IMR-90 (cell line): ENCODE measurements around the gene CFAP298. TPM values are rescaled to one million over a fixed set of nuclear protein-coding genes. Genes with fewer than 3 reads are reported as not detected.

Source experiments
- ATAC-seq: fragments of 200-7000 bp; cut with Tn5 transposase; 2 replicates; pipeline ENCODE4 v1.9.1; 2020; ENCODE audit warnings: low read depth, mild to moderate bottlenecking, moderate library complexity
- BruUV-seq: library from RNA; stranded (reverse); fragments of 400-500 nt; replicated peaks from 2 replicates; lab custom pipeline; 2021; lab: Mats Ljungman, UMichigan
- CTCF ChIA-PET: fragments of 300-600 bp; formaldehyde crosslinking; extraction: SDS; loops from one replicate; lab custom pipeline; 2021; ENCODE audit warnings: antibody characterized with exemption; lab: Yijun Ruan, JAX
- POLR2A ChIA-PET: fragments of 300-600 bp; sonication (Branson Sonifier 250); formaldehyde crosslinking; loops from one replicate; lab custom pipeline; 2022; ENCODE audit warnings: antibody characterized with exemption; ENCODE audit not compliant: unreplicated experiment; lab: Charles Lee
- DNase-seq: peaks from one replicate; pipeline ENCODE4 v3.0.0; 2013
- H2AFZ ChIP-seq: replicated peaks from 2 replicates; pipeline ENCODE3; 2013; ENCODE audit warnings: low read length, mild to moderate bottlenecking; ENCODE audit not compliant: poor library complexity
- H2AK5ac ChIP-seq: 2 replicates; pipeline ENCODE4 v1.6.1; 2013; ENCODE audit warnings: low read depth, low read length, inconsistent platforms
- H2AK9ac ChIP-seq: replicated peaks from 2 replicates; pipeline ENCODE3; 2013; ENCODE audit warnings: mild to moderate bottlenecking, low read depth, low read length, moderate library complexity; ENCODE audit not compliant: poor library complexity
- H2BK120ac ChIP-seq: 2 replicates; pipeline ENCODE4 v1.6.1; 2013; ENCODE audit warnings: low read depth, low read length, inconsistent platforms
- H2BK15ac ChIP-seq: 3 replicates; pipeline ENCODE4 v1.6.1; 2013; ENCODE audit warnings: low read depth, low read length, inconsistent platforms
- H2BK20ac ChIP-seq: 2 replicates; pipeline ENCODE4 v1.6.1; 2013; ENCODE audit warnings: low read depth, mild to moderate bottlenecking, inconsistent platforms, low read length, moderate library complexity
- H2BK5ac ChIP-seq: 2 replicates; pipeline ENCODE4 v1.6.1; 2013; ENCODE audit warnings: mild to moderate bottlenecking, low read depth, low read length, inconsistent platforms; ENCODE audit not compliant: poor library complexity, severe bottlenecking
- H3K14ac ChIP-seq: replicated peaks from 2 replicates; pipeline ENCODE4 v1.6.1; 2013; ENCODE audit warnings: low read depth, low read length, inconsistent platforms
- H3K18ac ChIP-seq: 2 replicates; pipeline ENCODE4 v1.6.1; 2013; ENCODE audit warnings: low read depth, low read length, control low read depth
- H3K23ac ChIP-seq: 2 replicates; pipeline ENCODE4 v1.6.1; 2013; ENCODE audit warnings: low read depth, low read length, inconsistent platforms
- H3K27ac ChIP-seq: 2 replicates; pipeline ENCODE4 v1.5.1; 2013; ENCODE audit warnings: mild to moderate bottlenecking, control low read depth, low read length; ENCODE audit not compliant: insufficient read depth
- H3K27me3 ChIP-seq: 2 replicates; pipeline ENCODE4 v1.6.1; 2013; ENCODE audit warnings: low read length; ENCODE audit not compliant: control insufficient read depth, insufficient read depth
- H3K36me3 ChIP-seq: 2 replicates; pipeline ENCODE4 v1.6.1; 2013; ENCODE audit warnings: low read length, mixed read lengths; ENCODE audit not compliant: control insufficient read depth, insufficient read depth
- H3K4ac ChIP-seq: 2 replicates; pipeline ENCODE4 v1.6.1; 2013; ENCODE audit warnings: low read depth, low read length, inconsistent platforms
- H3K4me1 ChIP-seq: 2 replicates; pipeline ENCODE4 v1.6.1; 2013; ENCODE audit warnings: low read length, mixed read lengths; ENCODE audit not compliant: control insufficient read depth, insufficient read depth
- H3K4me2 ChIP-seq: 2 replicates; pipeline ENCODE4 v1.6.1; 2013; ENCODE audit warnings: low read depth, mild to moderate bottlenecking, control low read depth, low read length, moderate library complexity
- H3K4me3 ChIP-seq: 2 replicates; pipeline ENCODE4 v1.5.1; 2013; ENCODE audit warnings: low read depth, mild to moderate bottlenecking, control low read depth, low read length, moderate library complexity; ENCODE audit not compliant: insufficient read depth
- H3K56ac ChIP-seq: 2 replicates; pipeline ENCODE4 v1.6.1; 2013; ENCODE audit warnings: low read length, inconsistent platforms; ENCODE audit not compliant: insufficient read depth; ENCODE audit errors: extremely low read depth
- H3K79me1 ChIP-seq, 2 experiments: 2 replicates each; pipeline ENCODE4 v1.6.1; 2013; ENCODE audit warnings: low read length in 2 of 2, inconsistent platforms in 1 of 2, low read depth in 1 of 2
- H3K9ac ChIP-seq: 2 replicates; pipeline ENCODE4 v1.6.1; 2013; ENCODE audit warnings: low read depth, low read length, control low read depth
- H3K9me1 ChIP-seq: 2 replicates; pipeline ENCODE4 v1.6.1; 2013; ENCODE audit warnings: low read length, inconsistent platforms; ENCODE audit not compliant: insufficient read depth
- H3K9me3 ChIP-seq: 2 replicates; pipeline ENCODE4 v1.6.1; 2013; ENCODE audit warnings: low read length; ENCODE audit not compliant: control insufficient read depth, insufficient read depth
- H4K20me1 ChIP-seq: 2 replicates; pipeline ENCODE4 v1.6.1; 2013; ENCODE audit warnings: low read length, inconsistent platforms; ENCODE audit not compliant: insufficient read depth
- H4K5ac ChIP-seq: 2 replicates; pipeline ENCODE4 v1.6.1; 2013; ENCODE audit warnings: mild to moderate bottlenecking, low read depth, low read length, control low read depth
- H4K8ac ChIP-seq, 2 experiments: 2 replicates each; pipeline ENCODE4 v1.6.1; 2013; ENCODE audit warnings: low read depth in 2 of 2, low read length in 2 of 2, control low read depth in 1 of 2, inconsistent platforms in 1 of 2
- H4K91ac ChIP-seq: 2 replicates; pipeline ENCODE4 v1.6.1; 2013; ENCODE audit warnings: low read depth, low read length, inconsistent platforms; ENCODE audit not compliant: insufficient read depth
- BHLHE40 ChIP-seq: fragments of 150-350 bp; IDR thresholded peaks from 2 replicates; pipeline ENCODE4 v1.6.1; 2016; ENCODE audit warnings: mild to moderate bottlenecking, low read depth, low read length
- CEBPB ChIP-seq: IDR thresholded peaks from 2 replicates; pipeline ENCODE4 v1.6.1; 2012; ENCODE audit warnings: low read depth, low read length, improper control_type of control experiment
- CHD1 ChIP-seq: IDR thresholded peaks from 2 replicates; pipeline ENCODE4 v1.6.1; 2012; ENCODE audit warnings: low read depth, low read length, improper control_type of control experiment
- CTCF ChIP-seq: conservative IDR thresholded peaks from 2 replicates; pipeline ENCODE4 v1.5.1; 2012; ENCODE audit warnings: mild to moderate bottlenecking, low read depth, low read length, improper control_type of control experiment
- ELK1 ChIP-seq: fragments of 150-350 bp; IDR thresholded peaks from 2 replicates; pipeline ENCODE4 v1.6.1; 2016; ENCODE audit warnings: low read depth, mild to moderate bottlenecking, low read length, moderate library complexity, borderline replicate concordance
- FOS ChIP-seq: fragments of 150-350 bp; IDR thresholded peaks from 2 replicates; pipeline ENCODE4 v1.6.1; 2016; ENCODE audit warnings: low read depth, low read length
- MAFK ChIP-seq: IDR thresholded peaks from 2 replicates; pipeline ENCODE4 v1.6.1; 2012; ENCODE audit warnings: low read depth, low read length, improper control_type of control experiment
- MAZ ChIP-seq: IDR thresholded peaks from 2 replicates; pipeline ENCODE4 v1.6.1; 2012; ENCODE audit warnings: low read depth, mild to moderate bottlenecking, low read length, improper control_type of control experiment, moderate library complexity, borderline replicate concordance
- MXI1 ChIP-seq: IDR thresholded peaks from 2 replicates; pipeline ENCODE4 v1.6.1; 2012; ENCODE audit warnings: low read depth, mild to moderate bottlenecking, low read length, moderate library complexity, borderline replicate concordance
- NFE2L2 ChIP-seq: fragments of 150-350 bp; IDR thresholded peaks from 2 replicates; pipeline ENCODE4 v1.6.1; 2016; ENCODE audit warnings: low read depth, mild to moderate bottlenecking, low read length
- POLR2A ChIP-seq: IDR thresholded peaks from 2 replicates; pipeline ENCODE4 v1.6.1; 2012; ENCODE audit warnings: mild to moderate bottlenecking, low read depth, low read length
- RAD21 ChIP-seq: IDR thresholded peaks from 2 replicates; pipeline ENCODE4 v1.6.1; 2012; ENCODE audit warnings: low read length, improper control_type of control experiment
- RCOR1 ChIP-seq: IDR thresholded peaks from 2 replicates; pipeline ENCODE4 v1.6.1; 2012; ENCODE audit warnings: mild to moderate bottlenecking, low read length, improper control_type of control experiment; ENCODE audit not compliant: insufficient replicate concordance
- RFX5 ChIP-seq: IDR thresholded peaks from 2 replicates; pipeline ENCODE4 v1.8.0; 2012; ENCODE audit warnings: low read depth, mild to moderate bottlenecking, low read length, moderate library complexity
- SMC3 ChIP-seq: fragments of 150-350 bp; IDR thresholded peaks from 2 replicates; pipeline ENCODE4 v1.6.1; 2016; ENCODE audit warnings: low read depth, mild to moderate bottlenecking, antibody characterized with exemption, low read length, moderate library complexity
- USF2 ChIP-seq: fragments of 150-350 bp; IDR thresholded peaks from 2 replicates; pipeline ENCODE4 v1.6.1; 2017; ENCODE audit warnings: mild to moderate bottlenecking, antibody characterized with exemption, low read length, low read depth
- WGBS, 2 experiments: methylation state at CpG; one replicate each; pipeline versions ENCODE4 v1.1.5 to v1.1.7; 2013; ENCODE audit warnings: missing lambda C conversion rate in 2 of 2; ENCODE audit not compliant: insufficient read length in 1 of 2; ENCODE audit errors: extremely low coverage in 2 of 2; 5-methylcytosine and 5-hydroxymethylcytosine counted together
- dilution Hi-C: fragments of 300-500 bp; cut with HindIII; formaldehyde crosslinking; loops from one replicate; pipeline ENCODE4 v1.14.3; 2018; ENCODE audit warnings: low sequenced_read_pairs; ENCODE audit not compliant: unreplicated experiment
- in situ Hi-C: fragments of 300-500 bp; cut with MboI; formaldehyde crosslinking; loops from 3 replicates; pipeline ENCODE4 v1.14.3; 2019; ENCODE audit warnings: low sequenced_read_pairs, inconsistent platforms, mixed read lengths
- intact Hi-C: fragments of 100-400 bp; cut with micrococcal nuclease; formaldehyde crosslinking; loops from 2 replicates; pipeline ENCODE4 v1.10.0; 2022
- polyA plus RNA-seq, 3 experiments: library from polyadenylated mRNA; depleted of rRNA; stranded (reverse); fragments of >200 nt; gene quantifications; 2 replicates each; pipeline ENCODE4 v1.2.3, GENCODE V29; 2012; ENCODE audit warnings: low replicate concordance in 1 of 3
- total RNA-seq: library from RNA; depleted of rRNA; stranded (reverse); fragments of >200 nt; gene quantifications from 2 replicates; pipeline ENCODE4 v1.2.3, GENCODE V29; 2012

The CFAP298 gene
- total and polyA plus RNA-seq, 2 of the 4 experiments (the other 2 are of a cell fraction) = 8.1 to 25.7 TPM

- Histone ChIP-seq H3K14ac (no peak overlapping the region), H3K36me3 (no peaks in the 10 kb centered on the region), H3K79me1 (no peaks in the 10 kb centered on the region), H3K27me3 (peaks cover 12% of the 10 kb centered on the region), H4K20me1 (no peaks in the 10 kb centered on the region), H3K4me1 (no peaks in the 10 kb centered on the region), H3K4ac (no peak overlapping the region), H3K4me2 (no peak overlapping the region), H2BK5ac (no peak overlapping the region), H2AK5ac (no peak overlapping the region), H3K23ac (no peak overlapping the region), H4K8ac (no peak overlapping the region), H3K4me3 (no peak overlapping the region), H4K91ac (no peak overlapping the region), H3K9me3 (no peaks in the 10 kb centered on the region), H4K5ac (no peak overlapping the region), H3K56ac (no peak overlapping the region), H2BK120ac (no peak overlapping the region), H3K27ac (no peak overlapping the region), H2BK20ac (no peak overlapping the region), H3K9me1 (no peaks in the 10 kb centered on the region), H2AK9ac (no peak overlapping the region), H3K9ac (no peak overlapping the region), H2AFZ (no peak overlapping the region), H2BK15ac (no peak overlapping the region), H3K18ac (no peak overlapping the region)
- no peak for ATAC-seq
- intact Hi-C loops = no loop called here
- DNase-seq = no peak
- ChIA-PET CTCF (interaction anchor here (0.6 kb wide), 1 partner anchor 215 kb away, joined by 4 read pairs; no protein-coding TSS in a partner anchor), POLR2A (no interaction called here)
- TF ChIP-seq USF2 (no peak), RCOR1 (no peak), NFE2L2 (no peak), MXI1 (no peak), MAFK (no peak), MAZ (no peak), CEBPB (no peak), RFX5 (no peak), FOS (no peak), CTCF (no peak), POLR2A (no peak), RAD21 (no peak), BHLHE40 (no peak), ELK1 (no peak), SMC3 (no peak), CHD1 (no peak)
- BruUV-seq = no TSS peak
- dilution Hi-C loops = no loop called here
- in situ Hi-C loops = no loop called here
- WGBS, 2 experiments = no CpG with 5 or more reads among the region's 5 CpGs
Observed at GRCh38 chr21:32587651-32588050, 24.5 kb downstream of the CFAP298 start.
